HG02798 (cell line): ENCODE data around the gene NUDT19.
"Not testable (repeated sequence)": the region's sequence is repeated elsewhere in the genome, so short reads cannot be mapped to it uniquely, and the experiment has no call there.

Source experiments
- ATAC-seq: cut with Tn5 transposase; IDR thresholded peaks from one replicate; pipeline ENCODE4 v1.9.1; 2021; ENCODE audit warnings: mild to moderate bottlenecking; ENCODE audit not compliant: unreplicated experiment, poor library complexity

NUDT19 gene

DNA sequence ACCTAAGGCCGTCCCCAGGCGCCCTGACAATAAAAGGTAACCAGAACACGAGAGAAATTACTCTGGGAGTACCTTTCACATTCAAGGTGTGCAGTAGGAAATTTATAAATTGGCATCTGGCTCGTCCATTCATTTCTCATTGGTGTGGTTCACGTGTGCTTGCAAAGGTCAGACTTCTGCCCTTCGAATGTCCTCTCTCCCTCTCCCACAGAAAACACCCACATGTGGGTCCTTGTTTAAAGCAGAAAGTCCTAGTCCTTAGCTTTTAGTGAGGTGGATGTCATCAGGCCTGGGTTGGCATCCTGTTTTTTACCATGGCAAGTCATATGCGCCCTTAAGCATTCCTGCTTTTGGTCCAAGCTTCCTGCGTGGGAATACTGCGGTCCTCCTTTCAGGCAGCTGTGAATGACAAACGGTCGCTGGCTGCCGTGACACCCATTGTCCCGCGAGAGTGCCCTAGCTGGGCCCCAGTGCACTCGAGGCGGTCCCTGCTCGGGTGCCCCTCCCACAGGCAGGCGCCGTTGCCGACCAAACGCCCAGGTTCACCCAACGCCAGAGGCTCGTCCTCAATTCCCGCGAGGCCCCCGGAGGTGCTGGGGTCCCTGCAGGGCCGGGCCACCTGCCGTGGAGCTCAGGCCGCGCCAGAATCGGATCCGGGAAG, at the start of gene NUDT19:
NUDT19 (plus strand) TSS at position 531 of the 661 bp plus-strand sequence. CDS start 140 bp downstream, outside the sequence.
- peak; percentile 93 for ATAC-seq

DNA sequence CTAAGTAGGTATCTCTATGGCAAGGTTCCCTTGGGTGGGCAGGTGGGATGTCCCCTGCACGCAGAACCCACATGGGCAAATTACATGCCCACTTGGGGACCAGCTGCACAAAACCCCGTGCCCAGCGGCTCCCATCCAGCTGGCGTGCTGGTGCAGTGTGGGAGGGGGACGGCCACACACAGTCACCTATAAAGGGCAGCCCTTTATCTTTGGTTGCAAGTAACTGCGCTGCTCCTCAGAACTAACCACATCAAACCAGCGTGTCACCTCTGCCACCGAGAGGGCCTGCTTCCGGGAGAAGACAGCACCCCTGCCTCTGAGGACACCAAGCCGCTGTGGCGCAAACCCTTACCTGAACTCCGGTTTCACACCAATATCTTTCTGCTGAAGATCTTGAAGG, 48.9 kb upstream of the NUDT19 start:
- no peak for ATAC-seq

DNA sequence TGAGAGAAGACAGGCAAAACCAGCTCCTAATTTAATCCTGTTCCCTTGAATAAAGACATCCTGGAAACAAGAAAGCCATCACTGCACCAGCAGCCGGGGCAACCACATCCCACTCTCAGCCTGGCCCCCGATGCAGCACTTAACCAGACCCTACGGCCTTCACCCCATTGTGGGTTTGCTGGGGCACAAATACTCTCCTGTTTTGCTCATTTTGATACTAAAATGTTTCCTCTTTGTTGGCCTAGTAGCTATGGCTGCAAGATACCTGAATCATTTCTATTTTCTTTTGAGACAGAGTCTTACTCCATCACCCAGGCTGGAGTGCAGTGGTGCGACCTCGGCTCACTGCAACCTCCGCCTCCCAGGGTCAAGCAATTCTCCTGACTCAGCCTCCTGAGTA, 45.1 kb upstream of the NUDT19 start:
- ATAC-seq = no peak

DNA sequence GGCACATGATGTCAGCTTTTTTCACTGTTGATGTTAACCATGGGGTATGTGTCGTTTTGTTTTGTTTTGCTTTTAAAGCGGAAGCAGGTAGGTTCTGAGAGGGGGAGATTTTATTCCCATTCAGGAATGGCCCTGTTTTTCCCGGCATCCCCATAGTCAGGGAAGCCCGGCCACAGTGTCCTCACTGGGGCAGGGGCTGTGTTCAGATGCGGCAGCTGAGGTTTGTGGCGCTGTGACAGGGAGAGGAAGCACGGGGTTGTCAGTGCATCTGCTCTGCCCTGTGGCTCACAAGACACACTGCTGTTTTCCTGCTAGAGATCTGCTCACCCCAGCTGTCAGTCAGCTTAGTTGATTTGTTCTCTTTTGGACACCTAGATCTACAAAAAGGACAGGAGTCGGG, 44.3 kb upstream of the NUDT19 start:
- ATAC-seq = no peak

DNA sequence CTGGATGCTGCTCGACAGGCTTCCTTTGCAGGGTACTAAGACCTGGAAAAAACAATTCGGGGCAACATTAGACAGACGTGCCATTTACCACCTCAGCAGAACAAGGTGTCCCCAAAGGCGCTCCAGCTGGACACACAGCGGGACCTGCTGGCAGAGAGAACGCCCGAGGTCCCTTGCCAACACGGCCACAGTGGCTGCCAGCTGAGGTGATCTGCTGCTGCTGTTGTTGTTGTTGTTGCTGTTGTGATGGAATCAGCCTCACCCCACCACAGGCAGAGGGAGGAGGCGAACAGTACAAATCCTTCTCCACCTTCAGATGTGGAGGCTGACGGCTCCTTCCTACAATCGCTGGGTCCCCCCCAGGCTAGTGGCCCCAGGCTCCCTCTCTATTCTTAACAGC, 41.9 kb upstream of the NUDT19 start:
- ATAC-seq = no peak

DNA sequence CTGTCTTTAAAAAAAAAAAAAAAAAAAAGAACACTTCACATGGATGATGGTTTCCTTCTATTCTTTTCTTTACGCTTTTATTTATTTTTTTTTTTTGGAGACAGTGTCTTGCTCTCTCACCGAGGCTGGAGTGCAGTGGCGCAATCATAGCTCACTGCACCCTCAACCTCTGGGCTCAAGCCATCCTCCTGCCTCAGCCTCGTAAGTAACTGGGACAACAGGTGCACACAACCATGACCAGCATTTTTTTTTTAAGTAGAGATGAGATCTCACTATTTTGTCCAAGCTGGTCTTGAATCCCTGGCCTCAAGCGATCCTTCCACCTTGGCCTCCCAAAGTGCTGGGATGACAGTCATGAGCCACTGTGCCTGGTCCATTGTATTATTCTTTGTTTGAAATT, 41.0 kb upstream of the NUDT19 start:
- ATAC-seq = no peak

DNA sequence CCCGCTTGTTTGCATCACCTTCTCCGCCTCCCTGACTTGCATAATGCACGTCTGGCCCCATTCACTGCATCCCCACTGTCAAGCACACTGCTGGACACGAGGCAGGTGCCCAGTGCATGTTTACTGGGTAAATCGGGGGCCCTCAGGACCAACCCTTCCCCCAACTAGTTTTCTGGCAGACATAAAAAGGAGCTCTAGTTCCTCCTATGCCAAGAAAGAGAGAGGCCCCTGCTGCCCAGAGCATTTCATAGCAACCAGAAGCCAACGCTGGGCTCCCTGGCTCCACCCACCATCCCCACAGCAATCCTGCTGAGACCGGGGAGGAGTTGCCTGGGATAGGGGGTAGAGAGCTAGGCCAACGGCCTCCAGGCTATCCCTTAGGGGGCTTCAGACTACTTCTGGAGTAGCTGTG, 39.9 kb upstream of the NUDT19 start:
- no peak for ATAC-seq

DNA sequence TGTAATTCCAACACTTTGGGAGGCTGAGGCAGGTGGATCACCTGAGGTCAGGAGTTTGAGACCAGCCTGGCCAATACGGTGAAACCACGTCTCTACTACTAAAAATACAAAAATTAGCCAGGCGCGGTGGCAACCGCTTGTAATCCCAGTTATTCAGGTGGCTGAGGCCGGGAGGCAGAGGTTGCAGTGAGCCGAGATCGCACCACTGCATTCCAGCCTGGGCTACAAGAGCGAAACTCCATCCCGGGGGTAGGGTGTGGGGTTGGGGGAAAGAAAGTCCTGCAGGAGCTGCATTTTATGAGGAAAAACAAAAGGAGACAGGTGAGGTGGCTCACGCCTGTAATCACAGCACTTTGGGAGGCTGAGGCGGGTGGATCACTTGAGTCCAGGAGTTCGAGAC, 39.3 kb upstream of the NUDT19 start:
- ATAC-seq = not testable (repeated sequence)

DNA sequence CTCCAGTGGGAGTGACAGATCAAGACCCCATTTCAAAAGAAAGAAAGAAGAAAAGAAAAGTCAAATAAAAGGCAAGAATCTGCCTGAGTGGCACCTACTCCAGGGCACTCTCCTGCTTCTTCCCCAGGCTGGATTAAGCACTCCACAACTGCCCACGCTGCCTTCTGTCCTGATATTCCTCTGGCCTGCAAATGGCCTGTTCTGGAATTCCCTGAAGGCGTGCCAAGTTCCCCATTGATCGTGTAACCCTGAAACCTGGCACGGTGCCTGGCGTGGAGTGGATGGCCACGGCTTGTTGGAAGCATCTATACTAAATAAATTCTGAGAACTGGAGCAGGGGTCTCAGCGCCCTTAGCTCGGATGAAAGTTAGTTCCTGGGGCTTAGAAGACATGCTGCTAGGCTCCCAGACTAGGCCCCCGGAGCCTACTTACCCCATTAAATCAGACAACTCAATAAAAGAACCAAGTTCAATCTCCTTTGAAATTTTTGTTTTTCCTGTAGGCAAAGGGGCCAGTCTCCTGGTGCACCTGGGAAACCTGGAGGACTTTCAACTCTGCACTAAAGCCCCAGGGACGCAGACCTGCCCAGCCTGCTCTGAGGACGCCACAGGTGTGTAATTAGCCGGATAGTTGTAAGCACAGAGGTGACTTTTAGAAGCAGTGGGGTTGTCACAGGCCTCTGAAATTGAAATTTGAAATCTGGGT, 38.6 kb upstream of the NUDT19 start:
- no peak for ATAC-seq

DNA sequence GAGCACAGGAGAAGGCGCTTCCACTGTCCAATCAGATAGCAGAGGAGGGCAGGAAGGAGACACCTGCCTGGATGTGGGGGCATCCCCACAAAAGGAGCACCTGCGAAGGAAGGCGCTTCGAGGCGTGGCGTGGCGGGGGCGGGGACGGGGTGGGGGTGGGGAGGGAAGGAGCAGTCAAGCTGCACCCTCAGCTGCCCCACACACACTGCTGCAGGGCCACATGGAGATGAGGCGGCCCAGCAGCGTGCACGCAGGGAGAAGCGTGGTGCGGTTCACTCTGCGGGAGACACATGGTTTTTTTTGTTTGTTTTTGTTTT, 38.1 kb upstream of the NUDT19 start:
- ATAC-seq = no peak

DNA sequence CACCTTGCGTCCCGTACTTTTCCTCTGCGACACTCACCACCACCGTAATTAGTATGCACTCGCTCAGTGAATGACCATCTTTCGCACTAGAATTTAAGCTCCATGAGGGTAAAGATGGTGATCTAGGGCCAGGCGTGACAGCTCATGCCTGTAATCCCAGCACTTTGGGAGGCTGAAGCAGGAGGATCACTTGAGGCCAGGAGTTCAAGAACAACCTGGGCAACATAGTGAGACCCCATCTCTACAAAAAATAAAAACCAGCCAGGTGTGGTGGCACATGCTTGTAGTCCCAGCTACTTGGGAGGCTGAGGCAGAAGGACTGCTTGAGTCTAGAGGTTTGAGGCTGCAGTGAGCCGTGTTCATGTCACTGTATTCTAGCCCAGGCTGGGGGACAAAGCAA, 35.2 kb upstream of the NUDT19 start:
- ATAC-seq = not testable (repeated sequence)

DNA sequence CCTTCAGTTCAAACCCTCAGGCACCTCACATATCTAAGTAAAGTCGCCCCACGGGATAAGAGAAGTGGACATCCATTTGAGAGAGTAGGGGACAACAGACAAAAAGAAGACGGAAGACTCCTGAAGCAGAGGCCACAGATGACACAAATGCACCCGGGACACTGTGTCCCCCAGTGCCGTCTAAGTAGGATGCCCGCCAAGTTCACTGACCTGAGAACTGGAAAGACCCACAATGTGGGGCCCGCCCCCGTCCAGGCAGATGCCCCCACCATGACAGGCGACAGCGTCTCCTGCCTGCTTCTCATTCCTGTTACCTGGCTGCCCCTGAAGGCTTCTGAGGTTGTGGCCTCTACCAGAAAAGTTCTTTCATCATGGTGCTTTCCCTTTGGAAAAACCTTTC, 33.5 kb upstream of the NUDT19 start:
- no peak for ATAC-seq

DNA sequence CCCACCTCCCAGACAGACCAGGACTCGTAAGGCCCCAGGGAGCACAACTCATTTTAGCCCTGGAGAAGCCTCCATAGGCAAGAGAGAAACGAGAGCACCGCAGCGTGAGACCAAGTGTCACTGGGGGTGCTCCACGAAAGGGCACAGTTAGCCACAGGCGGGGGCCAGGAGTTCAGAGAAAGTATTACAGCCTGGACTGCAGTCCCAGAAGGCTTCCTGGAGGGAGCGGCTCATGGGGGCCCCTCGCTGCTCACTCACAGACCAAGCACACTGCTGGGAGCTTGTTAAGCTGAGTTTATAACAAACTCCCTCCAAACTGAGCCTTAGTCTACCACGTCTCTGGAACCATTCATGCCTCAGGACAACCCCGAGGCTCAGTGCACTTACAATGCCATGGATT, 33.1 kb upstream of the NUDT19 start:
- ATAC-seq = no peak

DNA sequence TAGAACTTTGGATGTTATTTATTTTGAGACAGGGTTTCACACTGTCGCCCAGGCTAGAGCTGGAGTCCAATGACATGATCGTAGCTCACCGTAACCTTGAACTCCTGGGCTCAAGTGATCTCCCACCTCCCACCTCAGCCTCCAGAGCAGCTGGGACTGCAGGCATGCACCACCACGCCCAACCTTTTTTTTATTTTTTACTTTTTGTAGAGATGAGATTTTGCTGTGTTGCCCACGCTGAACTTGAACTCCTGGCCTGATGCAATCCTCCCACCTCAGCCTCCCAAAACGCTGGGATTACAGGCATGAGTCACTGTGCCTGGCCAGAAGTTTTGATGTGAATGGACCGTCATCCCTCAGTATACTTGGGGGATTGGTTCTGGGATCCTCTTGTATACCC, 30.3 kb upstream of the NUDT19 start:
- no peak for ATAC-seq

DNA sequence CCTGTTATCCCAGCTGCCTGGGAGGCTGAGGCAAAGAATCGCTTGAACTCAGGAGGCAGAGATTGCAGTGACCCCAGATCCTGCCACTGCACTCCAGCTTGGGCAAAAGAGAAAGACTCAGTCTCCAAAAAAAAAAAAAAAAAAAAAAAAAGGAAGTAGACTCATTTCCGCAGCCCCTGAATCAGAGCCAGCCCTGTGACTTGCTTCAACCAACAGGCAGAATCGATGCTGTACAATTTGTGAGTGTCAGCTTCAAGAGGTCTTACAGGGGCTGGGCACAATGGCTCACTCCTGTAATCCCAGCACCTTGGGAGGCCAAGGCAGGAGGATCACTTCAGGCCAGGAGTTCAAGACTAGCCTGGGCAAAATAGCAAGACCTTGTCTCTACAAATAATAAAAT, 29.4 kb upstream of the NUDT19 start:
- no peak for ATAC-seq

DNA sequence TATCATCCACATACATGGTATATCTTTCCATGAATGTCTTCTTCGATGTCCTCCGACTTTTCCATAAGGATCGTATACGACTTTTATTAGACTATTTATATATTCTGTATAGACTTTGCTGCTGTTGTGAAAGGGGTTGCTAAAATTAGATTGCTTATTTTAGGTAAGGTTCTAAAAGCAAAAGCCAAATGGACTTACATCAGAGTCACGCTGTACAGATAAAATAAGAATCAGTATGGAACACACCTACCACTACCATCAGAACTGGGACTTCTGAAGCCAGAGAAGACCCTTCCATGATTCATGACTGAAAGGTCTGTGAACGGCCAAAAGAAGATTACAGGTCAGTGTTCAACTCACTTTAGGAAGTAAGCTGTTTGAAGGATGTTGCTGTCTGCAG, 25.5 kb upstream of the NUDT19 start:
- ATAC-seq = no peak

DNA sequence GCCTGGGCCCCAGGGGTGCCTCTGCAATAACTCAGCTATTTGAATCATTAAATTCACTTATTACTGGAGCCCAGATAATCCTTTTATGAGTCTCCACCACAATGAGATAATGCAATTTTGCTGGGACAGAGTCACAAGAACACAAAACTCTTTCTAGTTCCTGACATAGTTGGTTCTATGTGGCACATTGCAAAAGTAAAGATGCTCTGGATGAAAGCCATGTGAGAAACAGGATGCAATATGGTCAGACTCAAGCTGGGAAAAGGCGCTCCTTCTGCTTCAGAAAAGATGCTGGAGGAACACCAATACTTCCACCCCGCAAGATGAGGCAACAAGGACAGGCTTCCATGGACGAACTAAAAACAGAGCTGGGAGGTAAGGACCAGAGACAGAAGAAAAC, 22.3 kb upstream of the NUDT19 start:
- no peak for ATAC-seq

DNA sequence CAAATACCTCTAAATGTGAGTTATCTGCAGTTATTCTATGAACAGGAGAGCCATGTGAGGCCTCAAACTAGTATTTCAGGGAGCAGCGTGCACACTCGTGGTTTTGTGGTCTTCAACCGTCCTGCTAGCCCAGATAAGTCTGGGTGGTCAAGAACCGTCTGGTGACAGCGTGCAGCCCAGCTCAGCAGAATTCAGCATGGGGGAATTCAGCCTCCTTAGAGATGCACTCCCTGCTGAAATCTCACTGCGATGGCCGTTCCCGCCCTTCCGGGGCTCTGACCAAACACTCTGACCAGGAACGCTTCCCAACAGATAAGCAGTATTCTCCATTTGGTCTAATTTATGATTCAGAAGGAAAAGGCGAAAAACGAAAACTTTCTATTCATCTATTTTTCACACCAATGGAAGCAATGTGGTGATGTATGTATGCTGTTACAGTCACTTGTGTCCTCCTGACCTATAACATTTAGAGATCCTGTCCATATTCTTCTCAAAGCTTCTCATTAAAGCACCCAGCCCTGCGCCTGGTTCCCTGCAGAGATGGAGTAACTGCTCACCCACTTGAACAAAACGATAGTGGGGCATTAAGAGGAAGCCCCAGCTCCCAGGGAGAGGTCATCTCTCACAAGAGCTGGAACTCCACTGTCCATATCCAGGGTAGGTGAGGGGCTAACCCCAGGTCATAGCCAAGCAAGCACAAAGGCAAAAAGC, 19.6 kb upstream of the NUDT19 start:
- no peak for ATAC-seq

DNA sequence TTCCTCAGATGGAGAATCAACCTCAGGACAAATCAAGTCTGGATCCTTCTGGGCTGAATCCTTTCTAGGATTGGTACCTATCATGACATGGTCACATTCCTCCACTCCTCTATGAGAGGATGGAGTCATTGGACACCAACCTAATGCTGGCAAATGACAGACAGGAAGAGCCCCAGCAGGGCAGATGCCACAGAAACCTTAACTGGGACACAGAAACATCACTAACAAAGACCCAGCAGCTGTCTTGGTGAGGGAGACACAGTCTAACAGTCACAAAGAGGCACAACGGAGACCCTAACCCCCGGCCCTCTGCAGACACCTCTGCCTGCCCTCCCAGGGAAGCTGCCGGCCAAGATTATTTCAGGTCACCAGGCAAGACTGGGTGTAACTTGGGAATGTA, 18.8 kb upstream of the NUDT19 start:
- ATAC-seq = no peak

DNA sequence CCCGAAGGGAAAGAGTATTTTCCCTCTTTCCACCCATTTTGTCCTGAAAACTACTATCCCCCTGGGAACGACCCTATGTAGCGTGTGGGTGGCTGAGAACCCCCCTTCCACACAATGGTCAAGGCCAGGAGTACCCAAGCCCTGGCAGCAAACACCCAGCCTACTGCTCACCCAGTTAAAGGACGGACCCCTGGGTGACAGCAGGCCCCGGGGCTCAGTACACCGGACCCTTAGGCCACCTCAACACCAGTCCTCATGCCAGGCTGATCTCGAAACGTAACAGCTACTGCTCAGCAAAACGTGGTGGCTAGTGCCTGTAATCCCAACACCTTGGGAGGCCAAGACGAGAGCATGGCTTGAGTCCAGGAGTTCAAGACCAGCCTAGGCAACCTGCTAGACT, 18.0 kb upstream of the NUDT19 start:
- no peak for ATAC-seq

DNA sequence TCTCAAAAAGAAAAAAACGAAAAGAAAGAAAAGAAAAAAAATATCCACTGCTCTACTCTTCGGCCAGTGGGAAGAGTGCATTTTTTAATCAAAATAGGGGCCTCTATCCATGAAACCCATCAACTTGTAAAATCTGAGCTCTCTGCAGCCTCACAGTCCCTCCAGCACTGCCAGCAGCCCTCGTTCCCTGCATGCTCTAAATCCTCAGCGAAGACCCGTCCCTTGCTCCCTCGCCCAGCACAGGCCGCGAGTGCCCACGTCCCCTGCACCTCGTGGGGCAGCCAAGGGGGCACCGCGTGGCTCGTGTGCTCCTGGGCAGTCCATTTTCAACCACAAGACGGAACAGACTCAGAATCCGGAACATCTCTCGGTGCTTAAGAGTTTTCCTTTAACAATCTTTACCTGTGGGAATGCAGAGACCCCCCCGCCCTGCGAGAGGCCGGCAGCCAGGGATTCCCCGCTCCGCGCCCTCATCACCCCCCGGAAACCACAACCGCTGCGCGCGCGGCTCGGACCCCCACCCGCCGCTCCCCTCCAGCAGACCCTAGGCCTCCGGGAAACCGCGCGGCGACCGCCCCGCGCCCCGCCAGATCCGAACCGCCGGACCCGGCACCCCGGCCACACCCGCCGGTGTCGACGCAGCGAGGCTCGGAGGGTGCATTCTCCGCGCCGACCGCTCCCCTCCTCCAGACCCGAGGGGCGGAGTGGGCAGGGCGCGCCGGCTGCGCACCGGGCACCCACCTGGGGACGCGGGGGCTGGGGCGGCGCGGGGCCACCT, 17.3 kb upstream of the NUDT19 start:
- no peak for ATAC-seq
